ENCODE results near the gene KDM3B.
A peak's percentile ranks its signal among the peaks of the same experiment; 100 is the strongest.

The KDM3B gene

GRCh38 chr5:138339464-138339863, 13.0 kb upstream of the KDM3B start:
- no peak for TF ChIP-seq EZH2phosphoT487 (IDR thresholded peaks at IDR 0.05; ENCODE audit: borderline replicate concordance)
- no peak for TF ChIP-seq CTCF (conservative IDR thresholded peaks at IDR 0.05; ENCODE audit: low read length)
- Histone ChIP-seq H3F3A (ENCODE audit: low read depth) (no peaks in the 10 kb centered on the region), H3K9me3 (ENCODE audit: insufficient read depth, low read depth, low read length) (no peaks in the 10 kb centered on the region), H4K20me1 (ENCODE audit: insufficient read depth, low read length, poor library complexity, severe bottlenecking) (peaks cover 14% of the 10 kb centered on the region), H3K9me2 (replicated peaks; ENCODE audit: low read depth, low read length) (no peaks in the 10 kb centered on the region), H3K4me1 (ENCODE audit: insufficient read depth, low read length, poor library complexity, severe bottlenecking) (peaks cover 41% of the 10 kb centered on the region), H2AFZ (ENCODE audit: low read length) (no peak overlapping the region), H3K4me3 (ENCODE audit: low read length, poor library complexity, severe bottlenecking) (peak overlapping the region; percentile 78), H3K9ac (ENCODE audit: low read depth, low read length, poor library complexity, severe bottlenecking) (peak overlapping the region; percentile 93), H3K4me2 (ENCODE audit: low read depth, low read length, poor library complexity, severe bottlenecking) (peak overlapping the region; percentile 89), H3K79me2 (ENCODE audit: insufficient read depth, low read length) (peaks cover 36% of the 10 kb centered on the region), H3K27me3 (ENCODE audit: insufficient read depth, low read length, poor library complexity, severe bottlenecking) (no peaks in the 10 kb centered on the region), H3K36me3 (ENCODE audit: insufficient read depth, low read length) (no peaks in the 10 kb centered on the region)

DNA sequence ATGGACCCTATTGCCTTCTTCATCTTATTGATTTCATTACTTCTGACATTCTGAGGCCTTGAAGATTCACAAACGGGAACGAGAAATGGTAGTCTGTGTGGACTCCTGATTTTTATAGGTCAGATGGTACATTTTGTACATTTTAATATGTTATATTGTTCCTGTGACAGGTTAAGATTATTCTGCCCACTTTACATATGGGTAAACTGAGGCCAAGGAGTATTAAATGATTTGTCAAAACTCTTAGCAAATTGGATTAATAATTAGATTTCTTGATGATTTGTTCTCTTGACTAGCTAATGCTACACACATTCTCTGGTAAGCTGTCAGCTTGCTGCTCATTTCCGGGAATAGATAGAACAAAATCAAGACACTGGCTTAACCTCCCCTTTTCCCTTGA, 12.5 kb upstream of the KDM3B start:
- H2AFZ ChIP-seq (ENCODE audit: low read length): no peak overlapping the region
- H3K9ac ChIP-seq (ENCODE audit: low read depth, low read length, poor library complexity, severe bottlenecking): peak overlapping the region; percentile 11
- peaks cover 41% of the 10 kb centered on the region for H3K4me1 ChIP-seq (ENCODE audit: insufficient read depth, low read length, poor library complexity, severe bottlenecking)
- no peaks in the 10 kb centered on the region for H3K27me3 ChIP-seq (ENCODE audit: insufficient read depth, low read length, poor library complexity, severe bottlenecking)
- peak overlapping the region; percentile 89 for H3K4me2 ChIP-seq (ENCODE audit: low read depth, low read length, poor library complexity, severe bottlenecking)
- peaks cover 2% of the 10 kb centered on the region; the same call in 1 of the 2 replicates for H3K36me3 ChIP-seq (ENCODE audit: insufficient read depth, low read length)
- no peaks in the 10 kb centered on the region for H3K9me3 ChIP-seq (ENCODE audit: insufficient read depth, low read depth, low read length)
- peaks cover 14% of the 10 kb centered on the region for H4K20me1 ChIP-seq (ENCODE audit: insufficient read depth, low read length, poor library complexity, severe bottlenecking)
- no peaks in the 10 kb centered on the region for H3K9me2 ChIP-seq (replicated peaks; ENCODE audit: low read depth, low read length)
- H3F3A ChIP-seq (ENCODE audit: low read depth): no peaks in the 10 kb centered on the region
- peak overlapping the region; percentile 78 for H3K4me3 ChIP-seq (ENCODE audit: low read length, poor library complexity, severe bottlenecking)
- TF ChIP-seq CTCF (conservative IDR thresholded peaks at IDR 0.05; ENCODE audit: low read length): no peak
- no peak for TF ChIP-seq EZH2phosphoT487 (IDR thresholded peaks at IDR 0.05; ENCODE audit: borderline replicate concordance)
- H3K79me2 ChIP-seq (ENCODE audit: insufficient read depth, low read length): peaks cover 36% of the 10 kb centered on the region

GRCh38 chr5:138344887-138345622, 7.4 kb upstream of the KDM3B start:
- Histone ChIP-seq H3K9me2 (replicated peaks; ENCODE audit: low read depth, low read length) (no peaks in the 10 kb centered on the region), H3K79me2 (ENCODE audit: insufficient read depth, low read length) (peaks cover 19% of the 10 kb centered on the region), H3K4me1 (ENCODE audit: insufficient read depth, low read length, poor library complexity, severe bottlenecking) (peaks cover 17% of the 10 kb centered on the region), H3K36me3 (ENCODE audit: insufficient read depth, low read length) (peaks cover 31% of the 10 kb centered on the region; the same call in 1 of the 2 replicates), H3K27me3 (ENCODE audit: insufficient read depth, low read length, poor library complexity, severe bottlenecking) (no peaks in the 10 kb centered on the region), H3F3A (ENCODE audit: low read depth) (no peaks in the 10 kb centered on the region), H3K9me3 (ENCODE audit: insufficient read depth, low read depth, low read length) (no peaks in the 10 kb centered on the region), H3K4me2 (ENCODE audit: low read depth, low read length, poor library complexity, severe bottlenecking) (no peak overlapping the region), H3K4me3 (ENCODE audit: low read length, poor library complexity, severe bottlenecking) (no peak overlapping the region), H2AFZ (ENCODE audit: low read length) (no peak overlapping the region), H4K20me1 (ENCODE audit: insufficient read depth, low read length, poor library complexity, severe bottlenecking) (peaks cover 7% of the 10 kb centered on the region), H3K9ac (ENCODE audit: low read depth, low read length, poor library complexity, severe bottlenecking) (no peak overlapping the region)
- TF ChIP-seq EZH2phosphoT487 (IDR thresholded peaks at IDR 0.05; ENCODE audit: borderline replicate concordance) (no peak), CTCF (conservative IDR thresholded peaks at IDR 0.05; ENCODE audit: low read length) (no peak)
